WERI-Rb-1 (cell line): ENCODE data around the gene RUNX2.
A peak's percentile ranks its signal among the peaks of the same experiment; 100 is the strongest.

ENCODE experiments used
- DNase-seq: peaks from one replicate; pipeline ENCODE4 v3.0.0-alpha.2; 2020
- H3K27ac ChIP-seq: fragments of 250-450 bp; sonication (Bioruptor Pico); 2 replicates; pipeline ENCODE4 v1.5.1; 2020; ENCODE audit warnings: mild to moderate bottlenecking, moderate library complexity
- H3K27me3 ChIP-seq: fragments of 250-450 bp; sonication (Bioruptor Pico); 2 replicates; pipeline ENCODE4 v1.5.1; 2021; ENCODE audit warnings: mild to moderate bottlenecking, low read depth, moderate library complexity; ENCODE audit not compliant: insufficient read depth, severe bottlenecking
- H3K36me3 ChIP-seq: fragments of 250-450 bp; sonication (Bioruptor Pico); 2 replicates; pipeline ENCODE4 v1.5.1; 2020; ENCODE audit warnings: mild to moderate bottlenecking, moderate library complexity
- H3K4me3 ChIP-seq: 2 replicates; pipeline ENCODE4 v1.5.1; 2011; ENCODE audit warnings: low read depth, mild to moderate bottlenecking, control low read depth, low read length
- H3K9me3 ChIP-seq: fragments of 250-450 bp; sonication (Bioruptor Pico); 2 replicates; pipeline ENCODE4 v1.5.1; 2021; ENCODE audit warnings: mild to moderate bottlenecking, moderate library complexity; ENCODE audit not compliant: severe bottlenecking
- CTCF ChIP-seq: IDR thresholded peaks from 2 replicates; pipeline ENCODE4 v1.5.1; 2011; ENCODE audit warnings: low read depth, mild to moderate bottlenecking, control low read depth, inconsistent platforms, low read length

The RUNX2 gene

DNA sequence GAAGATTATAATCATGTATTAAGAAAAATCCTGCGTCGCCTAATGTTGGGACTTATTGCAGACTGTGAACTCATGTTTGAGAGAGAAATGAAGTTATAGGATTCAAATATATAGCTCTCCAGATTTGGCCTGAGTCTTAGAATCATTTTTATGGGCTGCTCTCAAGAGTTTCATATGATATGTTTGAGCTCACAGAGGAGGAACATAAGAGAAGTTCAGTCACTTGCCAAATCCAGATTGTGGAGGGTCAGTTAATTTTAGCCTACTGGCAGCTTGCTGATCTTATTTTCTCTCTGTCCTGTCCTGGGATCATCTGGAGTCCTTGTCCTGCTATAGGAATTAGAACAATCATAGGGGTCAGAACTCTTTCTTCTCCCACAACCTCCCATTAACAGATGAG, 235.7 kb downstream of the RUNX2 start:
- H3K4me3 ChIP-seq: no peak overlapping the region
- no peaks in the 10 kb centered on the region for H3K27me3 ChIP-seq
- DNase-seq: no peak
- no peaks in the 10 kb centered on the region for H3K9me3 ChIP-seq
- H3K27ac ChIP-seq: no peak overlapping the region
- TF ChIP-seq CTCF: no peak
- no peaks in the 10 kb centered on the region for H3K36me3 ChIP-seq

GRCh38 chr6:45566882-45567281, 238.8 kb downstream of the RUNX2 start:
- no peak for TF ChIP-seq CTCF
- H3K36me3 ChIP-seq: no peaks in the 10 kb centered on the region
- H3K27ac ChIP-seq: no peak overlapping the region
- no peak overlapping the region for H3K4me3 ChIP-seq
- H3K27me3 ChIP-seq: no peaks in the 10 kb centered on the region
- no peak for DNase-seq
- no peaks in the 10 kb centered on the region for H3K9me3 ChIP-seq

DNA sequence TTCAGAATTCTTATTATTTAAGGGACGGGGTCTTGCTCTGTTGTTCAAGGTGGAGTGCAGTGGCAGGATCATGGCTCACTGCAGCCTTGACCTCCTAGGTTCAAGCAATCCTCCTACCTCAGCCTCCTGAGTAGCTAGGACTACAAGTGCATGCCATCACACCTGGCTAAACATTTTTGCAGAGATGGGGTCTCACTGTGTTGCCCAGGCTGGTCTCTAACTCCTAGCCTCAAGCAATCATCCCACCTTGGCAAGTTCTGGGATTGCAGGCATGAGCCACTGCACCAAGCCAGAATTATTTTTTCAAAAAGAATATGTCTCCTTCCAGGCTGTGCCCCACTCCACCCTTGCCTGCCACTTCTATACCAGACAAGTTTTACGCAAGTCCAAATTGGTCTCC, 239.7 kb downstream of the RUNX2 start:
- DNase-seq: no peak
- H3K4me3 ChIP-seq: no peak overlapping the region
- H3K9me3 ChIP-seq: no peaks in the 10 kb centered on the region
- TF ChIP-seq CTCF: no peak
- H3K36me3 ChIP-seq: no peaks in the 10 kb centered on the region
- H3K27me3 ChIP-seq: no peaks in the 10 kb centered on the region
- H3K27ac ChIP-seq: no peak overlapping the region

GRCh38 chr6:45568626-45569025, 240.5 kb downstream of the RUNX2 start:
- TF ChIP-seq CTCF: no peak
- Histone ChIP-seq H3K27ac (no peak overlapping the region; the same call in 1 of the 2 replicates), H3K36me3 (no peaks in the 10 kb centered on the region), H3K27me3 (no peaks in the 10 kb centered on the region), H3K9me3 (no peaks in the 10 kb centered on the region), H3K4me3 (no peak overlapping the region)
- DNase-seq: no peak

GRCh38 chr6:45569210-45569945, 241.2 kb downstream of the RUNX2 start:
- peak; percentile 41 for DNase-seq
- H3K27me3 ChIP-seq: no peaks in the 10 kb centered on the region
- peak overlapping the region; percentile 58 for H3K27ac ChIP-seq

More at GRCh38 chr6:45569210-45569945, 241.2 kb downstream of the RUNX2 start:
- Histone ChIP-seq H3K4me3 (no peak overlapping the region), H3K9me3 (no peaks in the 10 kb centered on the region), H3K36me3 (no peaks in the 10 kb centered on the region)
- no peak for TF ChIP-seq CTCF
